Jurkat, Clone E6-1 (cell line): ENCODE data around the gene PRKAG2.

Source experiments
- DNase-seq: peaks from one replicate; pipeline ENCODE4 v3.0.0-alpha.2; 2011; ENCODE audit warnings: low read depth, low spot score
- H3K4me3 ChIP-seq: 2 replicates; pipeline ENCODE4 v1.5.1; 2011; ENCODE audit warnings: mild to moderate bottlenecking, low read length, control low read depth, moderate library complexity

Gene PRKAG2

DNA sequence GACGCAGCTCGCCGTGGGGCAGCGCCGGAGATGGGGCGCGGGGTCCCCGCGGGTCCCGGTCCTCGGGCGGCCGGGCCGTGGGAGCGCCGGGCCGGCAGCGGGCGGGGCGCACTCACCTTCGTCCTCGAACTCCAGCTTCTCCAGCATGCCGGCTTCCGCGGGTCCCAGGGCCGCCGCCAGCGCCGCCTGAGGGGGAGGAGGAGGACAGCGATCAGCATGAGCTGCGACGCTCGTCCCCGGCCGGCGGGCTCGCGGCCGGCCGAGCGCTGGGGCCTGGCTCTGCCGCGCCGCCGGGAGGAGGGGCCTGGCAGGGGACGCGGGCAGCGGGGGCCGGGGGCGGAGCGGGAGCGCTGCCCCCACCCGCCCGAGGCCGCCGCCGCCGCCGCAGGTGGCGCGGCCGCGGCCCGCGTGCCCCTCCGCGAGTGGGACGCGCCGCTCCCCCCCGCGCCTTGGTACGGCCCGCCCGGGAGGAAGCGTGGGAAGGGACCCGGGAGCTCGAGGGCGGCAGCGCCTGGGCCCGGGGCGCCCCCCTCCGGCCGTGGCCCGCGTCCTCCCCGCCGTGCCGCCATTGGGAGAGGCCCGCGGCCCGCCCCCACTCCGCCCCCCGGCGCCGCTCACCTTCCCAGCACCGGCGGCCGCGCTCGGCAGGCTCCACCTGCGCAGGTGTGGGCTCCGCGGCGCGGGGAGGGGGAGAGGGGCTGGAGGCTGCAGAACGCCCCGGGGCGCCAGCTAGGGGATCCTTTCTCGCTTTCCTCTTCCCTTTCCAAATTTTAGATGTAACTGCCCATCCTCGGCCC, 244.8 kb downstream of the PRKAG2 start:
- DNase-seq: peak; percentile 56

GRCh38 chr7:151631570-151631952, 245.4 kb downstream of the PRKAG2 start:
- peak; percentile 23 for DNase-seq
- peak overlapping the region; percentile 74 for H3K4me3 ChIP-seq

More for the DNA sequence above, 244.8 kb downstream of the PRKAG2 start:
- peak overlapping the region; percentile 74 for H3K4me3 ChIP-seq

DNA sequence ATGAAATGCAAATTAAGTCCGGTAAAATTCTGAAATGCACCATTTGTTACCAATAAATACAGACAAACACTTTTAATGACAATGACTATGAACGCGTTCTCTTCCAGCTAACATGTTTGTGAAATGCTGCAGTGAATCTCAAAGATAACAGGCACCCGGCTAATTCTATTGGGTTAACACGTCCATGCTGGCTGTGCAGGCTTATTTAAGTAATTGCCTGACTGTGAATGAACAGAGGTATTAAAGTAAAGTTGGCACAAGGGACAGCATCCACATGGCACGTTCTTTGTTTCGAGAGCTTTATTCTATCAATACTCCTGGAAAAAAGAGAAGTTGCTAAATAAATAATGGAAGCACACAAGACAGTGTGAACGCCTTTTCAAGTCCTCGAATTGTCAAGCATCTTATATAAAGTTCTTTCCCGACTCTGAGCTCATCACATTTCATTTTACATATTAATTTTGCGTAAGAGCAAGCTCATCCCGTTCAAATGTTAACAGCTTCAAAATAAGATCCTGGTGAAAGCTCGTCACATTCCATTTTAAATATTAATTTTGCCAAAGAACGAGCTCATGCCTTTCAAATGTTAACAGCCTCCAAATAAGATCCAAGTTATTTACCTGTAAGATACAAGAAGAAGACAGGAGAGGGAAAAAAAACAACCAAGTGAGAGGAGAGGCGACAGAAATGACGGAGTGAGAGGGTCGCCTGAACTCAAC, 245.9 kb downstream of the PRKAG2 start:
- DNase-seq: no peak

DNA sequence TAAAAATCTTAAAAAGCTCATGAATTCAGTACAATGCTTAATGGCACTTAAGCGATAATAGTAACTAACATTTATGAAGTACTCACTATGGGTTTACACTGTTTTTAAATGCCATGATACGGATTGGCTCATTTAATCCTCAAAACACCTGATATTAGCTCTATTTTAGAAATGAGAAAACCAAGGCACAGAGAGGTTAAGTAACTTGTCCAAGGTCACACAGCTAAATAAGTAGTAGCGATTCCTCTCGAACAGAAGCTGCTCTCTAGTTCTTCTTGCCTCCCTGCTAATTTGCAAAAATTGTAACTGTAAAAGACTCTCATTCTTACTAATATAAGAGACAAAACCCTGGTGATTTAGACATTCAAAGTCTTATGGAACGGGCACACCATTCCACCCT, 246.6 kb downstream of the PRKAG2 start:
- no peak for DNase-seq
- H3K4me3 ChIP-seq: no peak overlapping the region

More for the DNA sequence above, 245.9 kb downstream of the PRKAG2 start:
- peak overlapping the region; percentile 74 for H3K4me3 ChIP-seq

DNA sequence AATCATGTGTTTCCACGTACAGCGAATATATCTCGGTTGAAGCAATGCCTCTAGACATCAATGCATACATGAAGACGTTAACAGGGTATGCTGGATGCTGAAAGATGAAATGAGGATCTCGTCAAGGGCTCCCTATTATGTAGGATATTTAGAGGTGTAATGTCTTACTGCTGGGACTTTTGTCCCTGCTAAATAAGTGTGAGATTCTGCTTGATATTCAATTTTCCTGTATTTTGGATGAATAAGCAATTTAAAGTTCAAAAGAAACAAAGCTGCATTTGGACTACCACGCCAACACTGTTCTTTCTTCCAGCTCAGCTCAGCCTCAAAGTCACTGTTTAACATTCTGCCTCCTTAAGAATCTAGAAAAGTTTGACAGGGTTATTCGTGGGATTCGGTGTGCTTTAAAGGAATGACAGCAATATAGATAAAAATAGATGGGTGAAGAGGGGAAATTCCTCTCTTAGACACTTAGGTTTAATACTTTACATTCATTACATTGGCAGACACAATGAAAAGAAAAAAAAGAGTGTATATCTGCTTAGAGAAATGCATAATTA, 247.1 kb downstream of the PRKAG2 start:
- DNase-seq: no peak
- H3K4me3 ChIP-seq: no peak overlapping the region

- no peak overlapping the region for H3K4me3 ChIP-seq
- DNase-seq: no peak
These were observed 247.9 kb downstream of the PRKAG2 start for GRCh38 chr7:151628846-151629604.

GRCh38 chr7:151626422-151627115, 250.3 kb downstream of the PRKAG2 start:
- no peak overlapping the region for H3K4me3 ChIP-seq
- peak; percentile 19 for DNase-seq

DNA sequence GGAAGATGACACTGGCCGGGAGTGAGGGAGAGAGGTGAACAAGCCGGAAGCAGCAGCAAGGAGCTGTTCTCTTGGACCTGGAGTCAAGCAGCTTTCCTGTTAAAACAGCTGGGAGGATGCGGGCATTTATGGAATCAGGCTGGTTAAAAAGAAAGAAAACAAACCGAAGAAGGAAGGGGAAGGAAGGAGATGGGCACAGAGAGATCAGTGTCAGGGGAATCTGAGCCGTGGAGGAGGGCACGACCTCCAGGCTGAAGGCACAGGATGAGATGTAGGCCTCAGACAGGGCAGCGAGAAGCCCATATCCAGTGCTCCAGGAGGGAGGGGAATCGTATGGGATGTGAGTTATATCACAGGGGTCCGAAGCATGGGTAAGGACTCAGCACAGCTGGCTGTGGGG, 251.3 kb downstream of the PRKAG2 start:
- H3K4me3 ChIP-seq: no peak overlapping the region
- no peak for DNase-seq

GRCh38 chr7:151624246-151624928, 252.5 kb downstream of the PRKAG2 start:
- no peak for DNase-seq

GRCh38 chr7:151623766-151624165, 253.1 kb downstream of the PRKAG2 start:
- DNase-seq: no peak
- no peak overlapping the region for H3K4me3 ChIP-seq

More at GRCh38 chr7:151624246-151624928, 252.5 kb downstream of the PRKAG2 start:
- H3K4me3 ChIP-seq: no peak overlapping the region

DNA sequence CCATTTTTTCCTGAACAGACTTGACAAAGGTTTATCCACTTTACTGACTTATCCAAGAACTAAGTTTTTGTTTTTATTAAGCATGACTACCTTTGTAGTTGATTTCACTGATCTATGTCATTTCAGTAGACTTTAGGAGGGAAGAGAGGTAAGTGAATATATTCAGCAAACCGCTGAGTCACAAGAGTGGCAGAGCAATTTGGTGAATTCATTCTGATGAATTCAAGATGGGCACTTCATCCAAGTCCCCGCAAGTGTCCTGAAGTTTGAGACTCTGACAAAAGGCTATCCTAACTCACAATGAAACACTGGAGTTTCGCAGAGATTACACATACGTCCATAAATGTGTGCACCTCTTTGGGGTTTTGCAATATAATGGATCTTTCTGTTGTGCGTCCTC, 255.0 kb downstream of the PRKAG2 start:
- no peak for DNase-seq
- no peak overlapping the region for H3K4me3 ChIP-seq

DNA sequence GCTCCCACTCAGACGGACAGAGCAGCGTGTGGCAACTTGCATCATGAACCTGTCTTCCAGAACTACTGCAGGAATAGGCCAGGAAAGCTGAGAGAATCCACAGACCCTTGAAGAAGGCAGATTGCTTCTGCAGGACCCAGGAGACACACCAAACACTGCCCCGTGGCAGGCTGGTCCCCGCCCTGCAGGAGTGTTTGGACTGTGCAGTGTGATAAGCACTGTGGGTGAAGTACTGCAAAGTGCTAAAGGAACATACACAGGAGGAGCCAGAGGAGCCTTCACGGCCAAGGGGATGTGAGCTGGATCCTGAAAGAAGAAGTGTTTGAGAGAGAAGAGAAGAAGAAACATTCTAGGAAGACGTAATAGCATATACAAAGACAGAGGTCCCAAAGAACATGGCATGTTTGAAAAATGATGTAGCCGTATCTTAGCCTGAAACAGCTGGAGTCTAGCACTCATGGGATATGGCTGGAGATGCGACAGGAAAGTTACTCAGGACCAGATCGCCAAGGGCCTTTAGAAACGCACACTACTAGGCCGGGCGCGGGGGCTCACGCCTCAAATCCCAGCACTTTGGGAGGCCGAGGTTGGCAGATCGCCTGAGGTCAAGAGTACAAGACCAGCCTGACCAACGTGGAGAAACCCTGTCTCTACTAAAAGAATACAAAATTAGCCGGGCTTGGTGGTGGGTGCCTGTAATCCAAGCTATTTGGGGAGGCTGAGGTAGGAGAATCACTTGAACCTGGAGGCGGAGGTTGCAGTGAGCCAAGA, 260.3 kb downstream of the PRKAG2 start:
- DNase-seq: no peak
- no peak overlapping the region for H3K4me3 ChIP-seq

GRCh38 chr7:151615784-151616183, 261.1 kb downstream of the PRKAG2 start:
- DNase-seq: no peak
- H3K4me3 ChIP-seq: no peak overlapping the region

DNA sequence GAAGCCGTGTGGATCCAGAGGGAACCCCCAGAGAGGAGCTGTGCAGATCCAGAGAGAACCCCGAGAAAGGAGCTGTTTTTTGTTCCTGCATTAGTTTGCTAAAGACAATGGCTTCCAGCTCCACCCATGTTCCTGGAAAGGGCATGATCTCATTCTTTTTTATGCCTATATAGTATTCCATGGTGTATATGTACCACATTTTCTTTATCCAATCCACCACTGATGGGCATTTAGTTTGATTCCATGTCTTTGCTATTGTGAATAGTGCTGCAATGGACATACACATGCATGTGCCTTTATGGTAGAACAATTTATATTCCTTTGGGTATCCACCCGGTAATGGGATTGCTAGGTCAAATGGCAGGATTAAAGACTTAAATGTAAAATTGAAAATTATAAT, 261.9 kb downstream of the PRKAG2 start:
- no peak overlapping the region for H3K4me3 ChIP-seq
- no peak for DNase-seq

GRCh38 chr7:151614019-151614418, 262.9 kb downstream of the PRKAG2 start:
- DNase-seq: no peak
- no peak overlapping the region for H3K4me3 ChIP-seq

DNA sequence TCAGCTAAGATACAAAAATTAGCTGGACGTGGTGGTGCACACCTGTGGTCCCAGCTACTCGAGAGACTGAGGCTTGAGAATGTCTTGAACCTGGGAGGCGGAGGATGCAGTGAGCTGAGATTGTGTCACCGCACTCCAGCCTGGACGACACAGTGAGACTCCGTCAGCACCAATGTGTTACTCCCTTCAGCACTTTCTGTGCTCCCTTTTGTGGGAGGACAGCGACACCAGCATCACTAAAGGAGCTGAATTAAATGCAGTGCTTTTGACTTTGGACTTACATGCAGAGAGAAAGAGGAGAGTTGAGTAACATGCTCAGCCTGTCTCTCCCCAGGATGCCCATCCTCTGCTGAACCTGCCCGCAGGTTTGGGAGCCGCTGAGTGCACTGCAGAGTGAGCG, 265.0 kb downstream of the PRKAG2 start:
- no peak overlapping the region for H3K4me3 ChIP-seq
- DNase-seq: no peak

DNA sequence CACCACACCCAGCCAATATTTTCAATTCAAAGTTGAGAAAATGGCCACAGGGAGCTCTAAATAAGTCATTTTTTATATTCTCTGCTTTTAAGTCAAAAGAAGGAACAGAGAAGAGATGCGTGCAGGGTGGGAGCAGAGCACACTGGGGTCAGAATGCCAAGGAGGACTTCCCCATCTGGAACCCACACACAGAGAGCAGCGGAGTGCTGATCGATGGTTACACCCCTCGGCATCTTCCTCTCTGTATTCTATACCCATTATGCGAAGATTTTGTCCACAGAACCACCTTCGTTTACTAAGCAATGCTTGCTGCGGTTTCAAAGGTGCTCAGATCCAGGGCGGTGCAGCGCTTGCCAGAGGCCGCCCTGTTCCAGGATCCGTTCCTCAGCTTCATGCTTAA, 265.9 kb downstream of the PRKAG2 start:
- DNase-seq: no peak
- H3K4me3 ChIP-seq: no peak overlapping the region
